WERI-Rb-1 (cell line): Measurements from ENCODE around the gene TSPAN13.

ENCODE experiments used
- DNase-seq: peaks from one replicate; pipeline ENCODE4 v3.0.0-alpha.2; 2020
- H3K27ac ChIP-seq: fragments of 250-450 bp; sonication (Bioruptor Pico); 2 replicates; pipeline ENCODE4 v1.5.1; 2020; ENCODE audit warnings: mild to moderate bottlenecking, moderate library complexity
- H3K27me3 ChIP-seq: fragments of 250-450 bp; sonication (Bioruptor Pico); 2 replicates; pipeline ENCODE4 v1.5.1; 2021; ENCODE audit warnings: mild to moderate bottlenecking, low read depth, moderate library complexity; ENCODE audit not compliant: insufficient read depth, severe bottlenecking
- H3K36me3 ChIP-seq: fragments of 250-450 bp; sonication (Bioruptor Pico); 2 replicates; pipeline ENCODE4 v1.5.1; 2020; ENCODE audit warnings: mild to moderate bottlenecking, moderate library complexity
- H3K4me3 ChIP-seq: 2 replicates; pipeline ENCODE4 v1.5.1; 2011; ENCODE audit warnings: low read depth, mild to moderate bottlenecking, control low read depth, low read length
- H3K9me3 ChIP-seq: fragments of 250-450 bp; sonication (Bioruptor Pico); 2 replicates; pipeline ENCODE4 v1.5.1; 2021; ENCODE audit warnings: mild to moderate bottlenecking, moderate library complexity; ENCODE audit not compliant: severe bottlenecking
- TF ChIP-seq, protein P1 (sequence below): IDR thresholded peaks from 2 replicates; pipeline ENCODE4 v1.5.1; 2011; ENCODE audit warnings: low read depth, mild to moderate bottlenecking, control low read depth, inconsistent platforms, low read length

The TSPAN13 gene

DNA sequence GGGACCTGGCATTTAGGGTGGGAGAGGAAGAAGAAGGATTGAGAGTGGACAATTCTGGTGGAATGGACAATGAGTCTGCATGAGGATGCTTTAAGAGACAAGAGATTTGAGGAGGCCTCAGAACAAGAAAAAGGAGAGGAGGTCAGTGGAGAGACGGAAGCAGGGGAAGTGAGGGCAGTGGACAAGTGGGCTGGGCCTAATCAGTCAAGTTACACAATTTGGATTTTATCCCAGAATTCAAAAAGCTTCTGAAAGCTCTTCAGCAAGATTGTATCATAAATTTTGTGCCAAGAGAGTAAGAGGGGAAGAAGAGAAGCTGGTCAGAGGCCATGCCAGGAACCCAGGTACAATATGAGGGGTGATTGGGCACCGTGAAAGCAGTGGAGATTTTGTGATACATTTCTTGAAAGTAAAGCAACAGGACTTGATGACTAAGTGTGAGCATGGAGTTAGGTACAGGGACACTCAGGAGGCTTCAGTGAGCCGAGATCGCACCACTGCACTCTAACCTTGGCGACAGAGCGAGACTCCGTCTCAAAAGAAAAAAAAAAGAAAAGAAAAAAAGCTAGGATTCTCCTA, 19.3 kb upstream of the TSPAN13 start:
- Histone ChIP-seq H3K27ac (no peak overlapping the region), H3K4me3 (no peak overlapping the region), H3K9me3 (no peaks in the 10 kb centered on the region), H3K36me3 (no peaks in the 10 kb centered on the region), H3K27me3 (no peaks in the 10 kb centered on the region)
- TF ChIP-seq, protein P1, sequence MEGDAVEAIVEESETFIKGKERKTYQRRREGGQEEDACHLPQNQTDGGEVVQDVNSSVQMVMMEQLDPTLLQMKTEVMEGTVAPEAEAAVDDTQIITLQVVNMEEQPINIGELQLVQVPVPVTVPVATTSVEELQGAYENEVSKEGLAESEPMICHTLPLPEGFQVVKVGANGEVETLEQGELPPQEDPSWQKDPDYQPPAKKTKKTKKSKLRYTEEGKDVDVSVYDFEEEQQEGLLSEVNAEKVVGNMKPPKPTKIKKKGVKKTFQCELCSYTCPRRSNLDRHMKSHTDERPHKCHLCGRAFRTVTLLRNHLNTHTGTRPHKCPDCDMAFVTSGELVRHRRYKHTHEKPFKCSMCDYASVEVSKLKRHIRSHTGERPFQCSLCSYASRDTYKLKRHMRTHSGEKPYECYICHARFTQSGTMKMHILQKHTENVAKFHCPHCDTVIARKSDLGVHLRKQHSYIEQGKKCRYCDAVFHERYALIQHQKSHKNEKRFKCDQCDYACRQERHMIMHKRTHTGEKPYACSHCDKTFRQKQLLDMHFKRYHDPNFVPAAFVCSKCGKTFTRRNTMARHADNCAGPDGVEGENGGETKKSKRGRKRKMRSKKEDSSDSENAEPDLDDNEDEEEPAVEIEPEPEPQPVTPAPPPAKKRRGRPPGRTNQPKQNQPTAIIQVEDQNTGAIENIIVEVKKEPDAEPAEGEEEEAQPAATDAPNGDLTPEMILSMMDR = no peak
- no peak for DNase-seq

DNA sequence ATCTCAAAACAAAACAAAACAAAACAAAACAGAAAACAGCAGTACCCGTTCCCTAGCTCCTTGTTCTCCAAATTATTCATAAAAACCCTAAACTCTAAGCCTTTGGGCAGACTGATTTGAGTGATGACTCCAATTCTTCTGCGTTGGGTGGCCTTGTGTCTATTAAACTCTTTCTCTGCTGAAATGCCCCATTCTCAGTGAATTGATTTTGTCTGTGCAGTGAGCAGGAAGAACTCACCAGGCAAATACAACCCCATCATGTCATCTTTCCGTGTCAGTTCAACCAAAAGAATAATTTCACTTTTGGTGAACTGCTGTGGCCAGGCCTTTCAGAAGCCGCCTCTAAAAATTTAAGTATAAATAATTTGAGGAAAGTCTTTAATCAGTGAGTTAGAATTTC, 18.5 kb upstream of the TSPAN13 start:
- Histone ChIP-seq H3K36me3 (no peaks in the 10 kb centered on the region), H3K4me3 (no peak overlapping the region), H3K27ac (no peak overlapping the region), H3K27me3 (no peaks in the 10 kb centered on the region), H3K9me3 (no peaks in the 10 kb centered on the region)
- no peak for DNase-seq
- TF ChIP-seq, protein P1 = no peak

- Histone ChIP-seq H3K27ac (no peak overlapping the region), H3K4me3 (no peak overlapping the region), H3K36me3 (no peaks in the 10 kb centered on the region), H3K9me3 (no peaks in the 10 kb centered on the region), H3K27me3 (no peaks in the 10 kb centered on the region)
- no peak for DNase-seq
- TF ChIP-seq, protein P1 = no peak
Measured at GRCh38 chr7:16738011-16738688, 15.4 kb upstream of the TSPAN13 start.

- no peaks in the 10 kb centered on the region for H3K9me3 ChIP-seq
- no peaks in the 10 kb centered on the region for H3K27me3 ChIP-seq
- no peaks in the 10 kb centered on the region for H3K36me3 ChIP-seq
- no peak for DNase-seq
- no peak overlapping the region for H3K4me3 ChIP-seq
- TF ChIP-seq, protein P1 = no peak
- H3K27ac ChIP-seq = no peak overlapping the region
Measured at GRCh38 chr7:16739863-16740622, 13.5 kb upstream of the TSPAN13 start.

DNA sequence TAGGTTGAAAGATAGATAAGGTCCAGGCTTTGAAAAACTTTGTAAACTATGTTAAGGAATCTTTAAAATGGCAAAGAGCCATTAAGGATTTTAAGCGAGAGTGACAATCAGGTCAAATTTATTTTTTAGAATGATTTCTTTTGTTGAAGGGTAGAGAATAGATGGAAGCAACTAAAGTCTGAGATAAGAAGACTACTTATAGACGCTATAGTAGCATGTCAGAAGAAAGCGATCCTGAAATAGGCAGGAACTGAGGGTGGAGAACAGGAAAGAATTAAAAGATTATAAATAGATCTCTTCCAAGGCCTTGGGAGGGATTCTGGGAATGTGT, 13.0 kb upstream of the TSPAN13 start:
- Histone ChIP-seq H3K27me3 (no peaks in the 10 kb centered on the region), H3K36me3 (no peaks in the 10 kb centered on the region), H3K27ac (no peak overlapping the region), H3K9me3 (no peaks in the 10 kb centered on the region), H3K4me3 (no peak overlapping the region)
- no peak for DNase-seq
- TF ChIP-seq, protein P1 = no peak
